ENCODE measurements around the gene SMAD3.

GRCh38 chr15:67100124-67100791 lies 34.9 kb downstream of the SMAD3 start:
- TF ChIP-seq, protein P1, sequence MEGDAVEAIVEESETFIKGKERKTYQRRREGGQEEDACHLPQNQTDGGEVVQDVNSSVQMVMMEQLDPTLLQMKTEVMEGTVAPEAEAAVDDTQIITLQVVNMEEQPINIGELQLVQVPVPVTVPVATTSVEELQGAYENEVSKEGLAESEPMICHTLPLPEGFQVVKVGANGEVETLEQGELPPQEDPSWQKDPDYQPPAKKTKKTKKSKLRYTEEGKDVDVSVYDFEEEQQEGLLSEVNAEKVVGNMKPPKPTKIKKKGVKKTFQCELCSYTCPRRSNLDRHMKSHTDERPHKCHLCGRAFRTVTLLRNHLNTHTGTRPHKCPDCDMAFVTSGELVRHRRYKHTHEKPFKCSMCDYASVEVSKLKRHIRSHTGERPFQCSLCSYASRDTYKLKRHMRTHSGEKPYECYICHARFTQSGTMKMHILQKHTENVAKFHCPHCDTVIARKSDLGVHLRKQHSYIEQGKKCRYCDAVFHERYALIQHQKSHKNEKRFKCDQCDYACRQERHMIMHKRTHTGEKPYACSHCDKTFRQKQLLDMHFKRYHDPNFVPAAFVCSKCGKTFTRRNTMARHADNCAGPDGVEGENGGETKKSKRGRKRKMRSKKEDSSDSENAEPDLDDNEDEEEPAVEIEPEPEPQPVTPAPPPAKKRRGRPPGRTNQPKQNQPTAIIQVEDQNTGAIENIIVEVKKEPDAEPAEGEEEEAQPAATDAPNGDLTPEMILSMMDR (IDR thresholded peaks at IDR 0.05), result no peak
- TF ChIP-seq POLR2AphosphoS5 (IDR thresholded peaks at IDR 0.05), result no peak

Measured in prostate gland (tissue), 2 donors.